Uterus (tissue), 4 donors: ENCODE data around the gene COL27A1. TPM values are rescaled to one million over a fixed set of nuclear protein-coding genes. Genes with fewer than 3 reads are reported as not detected.

ENCODE experiments used
- DNase-seq, 2 donors: peaks; one replicate each; pipeline ENCODE4 v3.0.0-alpha.2; 2019 to 2020
- H3K27ac ChIP-seq, 2 donors: fragments of 200-600 bp; sonication (generic); 1 replicate in 1 of 2; 2 replicates in 1 of 2; pipeline ENCODE4 v1.5.1; 2016 to 2018
- H3K27me3 ChIP-seq, 2 donors: fragments of 200-600 bp; sonication (generic); one replicate each; pipeline ENCODE4 v1.5.1; 2018 to 2019; ENCODE audit warnings: control low read depth in 1 of 2
- H3K36me3 ChIP-seq, 2 donors: fragments of 200-600 bp; sonication (generic); one replicate each; pipeline ENCODE4 v1.5.1; 2019; ENCODE audit warnings: control low read depth in 1 of 2
- H3K4me1 ChIP-seq, 2 donors: fragments of 200-600 bp; sonication (generic); one replicate each; pipeline ENCODE4 v1.5.1; 2018 to 2019; ENCODE audit warnings: control low read depth in 1 of 2
- H3K4me3 ChIP-seq, 2 donors: fragments of 200-600 bp; sonication (generic); 1 replicate in 1 of 2; 2 replicates in 1 of 2; pipeline ENCODE4 v1.5.1; 2018 to 2019; ENCODE audit warnings: mild to moderate bottlenecking in 1 of 2
- H3K9me3 ChIP-seq, 2 donors: fragments of 200-600 bp; sonication (generic); one replicate each; pipeline ENCODE4 v1.5.1; 2019; ENCODE audit warnings: control low read depth in 1 of 2
- CTCF ChIP-seq, 4 experiments: fragments of 200-600 bp in 2 of 4; fragments of 450-650 bp in 2 of 4; sonication (generic) in 2 of 4; IDR thresholded peaks; one replicate each; pipeline ENCODE4 v1.5.1; 2016 to 2019; ENCODE audit warnings: antibody characterized with exemption in 4 of 4, mild to moderate bottlenecking in 2 of 4, moderate library complexity in 1 of 4
- POLR2A ChIP-seq, 2 donors: fragments of 450-650 bp; IDR thresholded peaks; one replicate each; pipeline ENCODE4 v1.6.1; 2016; ENCODE audit warnings: antibody characterized with exemption in 2 of 2, mild to moderate bottlenecking in 1 of 2, moderate library complexity in 1 of 2
- intact Hi-C: fragments of 100-400 bp; cut with DNase I; formaldehyde crosslinking; loops from one replicate; pipeline ENCODE4 v1.15.1; 2023; ENCODE audit warnings: low total_unique reads
- total RNA-seq, 4 donors: library from RNA; depleted of rRNA in 3 of 4; stranded (reverse); fragments of >200 nt in 3 of 4; gene quantifications; one replicate each; pipeline versions ENCODE4 v1.1.0 to v1.2.4, GENCODE V29; 2014 to 2023
- donor health status: DM: yes; HTN: yes; CAD: no.

COL27A1 gene
- total RNA-seq, 4 donors from 2014 or later, result 7.9 to 52.9 (median 43.3) TPM

- H3K27me3 ChIP-seq, result no peaks in the 10 kb centered on the region
- no peaks in the 10 kb centered on the region for H3K9me3 ChIP-seq
- no peak overlapping the region for H3K4me3 ChIP-seq
- H3K36me3 ChIP-seq, result no peaks in the 10 kb centered on the region
- peaks cover 0 to 35% of the 10 kb centered on the region in 2 donors for H3K4me1 ChIP-seq
- no peak for DNase-seq
- TF ChIP-seq POLR2A (IDR thresholded peaks at IDR 0.05), result no peak
- TF ChIP-seq CTCF (IDR thresholded peaks at IDR 0.05), result no peak
- intact Hi-C loops, result no loop called here
- H3K27ac ChIP-seq, result peak overlapping the region; percentile 82 to 91
Measured at GRCh38 chr9:114174557-114174875, 19.2 kb downstream of the COL27A1 start.

- peaks cover 0 to 36% of the 10 kb centered on the region in 2 donors for H3K4me1 ChIP-seq
- H3K27ac ChIP-seq, result peak overlapping the region; percentile 82 to 91
- peak; percentile 76 for DNase-seq
- H3K36me3 ChIP-seq, result no peaks in the 10 kb centered on the region
- no peaks in the 10 kb centered on the region for H3K27me3 ChIP-seq
- H3K4me3 ChIP-seq, result no peak overlapping the region
- intact Hi-C loops, result no loop called here
- no peak for TF ChIP-seq CTCF (IDR thresholded peaks at IDR 0.05)
- TF ChIP-seq POLR2A (IDR thresholded peaks at IDR 0.05), result no peak
- no peaks in the 10 kb centered on the region for H3K9me3 ChIP-seq
Measured at GRCh38 chr9:114174876-114175771, 19.8 kb downstream of the COL27A1 start.

- Histone ChIP-seq H3K36me3 (no peaks in the 10 kb centered on the region), H3K4me1 (peaks cover 0 to 46% of the 10 kb centered on the region in 2 donors), H3K9me3 (no peaks in the 10 kb centered on the region), H3K27me3 (no peaks in the 10 kb centered on the region), H3K27ac (peak overlapping the region; percentile 82 to 91), H3K4me3 (no peak overlapping the region)
- intact Hi-C loops, result no loop called here
- TF ChIP-seq CTCF (IDR thresholded peaks at IDR 0.05) (no peak), POLR2A (IDR thresholded peaks at IDR 0.05) (no peak)
- DNase-seq, result no peak
Measured at GRCh38 chr9:114176624-114177291, 21.4 kb downstream of the COL27A1 start.

- no peak overlapping the region for H3K4me3 ChIP-seq
- H3K9me3 ChIP-seq, result no peaks in the 10 kb centered on the region
- H3K4me1 ChIP-seq, result peaks cover 0 to 46% of the 10 kb centered on the region in 2 donors
- intact Hi-C loops, result no loop called here
- TF ChIP-seq CTCF (IDR thresholded peaks at IDR 0.05), result no peak
- TF ChIP-seq POLR2A (IDR thresholded peaks at IDR 0.05), result no peak
- peak overlapping the region; percentile 82 to 91 for H3K27ac ChIP-seq
- H3K27me3 ChIP-seq, result no peaks in the 10 kb centered on the region
- DNase-seq, result no peak
- H3K36me3 ChIP-seq, result no peaks in the 10 kb centered on the region
Measured at GRCh38 chr9:114177423-114178064, 22.2 kb downstream of the COL27A1 start.
